Neural progenitor cell (in vitro differentiated cells): ENCODE measurements around the gene ULK4.

Source experiments
- EZH2 ChIP-seq: fragments of 200-600 bp; sonication (generic); IDR thresholded peaks from 2 replicates; pipeline ENCODE4 v1.6.1; 2017; ENCODE audit warnings: antibody characterized with exemption, mild to moderate bottlenecking, moderate library complexity
- EZH2phosphoT487 ChIP-seq: fragments of 200-600 bp; sonication (generic); IDR thresholded peaks from 2 replicates; pipeline ENCODE4 v1.6.1; 2017; ENCODE audit warnings: antibody characterized with exemption
- TF ChIP-seq, protein P1 (sequence below): fragments of 200-600 bp; sonication (generic); IDR thresholded peaks from 2 replicates; pipeline ENCODE4 v1.5.1; 2017; ENCODE audit warnings: antibody characterized with exemption, mild to moderate bottlenecking

DNA sequence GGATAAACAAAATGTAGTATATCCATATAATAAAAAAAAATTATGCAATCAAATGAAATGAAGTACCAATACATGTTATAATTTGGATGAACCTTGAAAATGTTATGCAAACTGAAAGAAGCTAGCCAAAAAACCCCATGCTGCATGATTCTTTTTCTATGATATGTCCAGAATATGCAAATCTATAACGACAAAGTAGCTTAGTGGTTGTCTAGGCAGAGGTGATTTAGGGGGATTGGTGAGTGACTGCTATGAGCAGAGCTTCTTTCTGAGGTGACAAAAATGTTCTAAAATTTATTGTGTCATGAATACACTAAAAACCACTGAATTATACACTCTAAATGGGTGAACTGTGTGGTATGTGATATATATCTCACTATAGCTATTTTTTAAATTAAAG is 438.0 kb downstream of the ULK4 start:
- TF ChIP-seq, protein P1, sequence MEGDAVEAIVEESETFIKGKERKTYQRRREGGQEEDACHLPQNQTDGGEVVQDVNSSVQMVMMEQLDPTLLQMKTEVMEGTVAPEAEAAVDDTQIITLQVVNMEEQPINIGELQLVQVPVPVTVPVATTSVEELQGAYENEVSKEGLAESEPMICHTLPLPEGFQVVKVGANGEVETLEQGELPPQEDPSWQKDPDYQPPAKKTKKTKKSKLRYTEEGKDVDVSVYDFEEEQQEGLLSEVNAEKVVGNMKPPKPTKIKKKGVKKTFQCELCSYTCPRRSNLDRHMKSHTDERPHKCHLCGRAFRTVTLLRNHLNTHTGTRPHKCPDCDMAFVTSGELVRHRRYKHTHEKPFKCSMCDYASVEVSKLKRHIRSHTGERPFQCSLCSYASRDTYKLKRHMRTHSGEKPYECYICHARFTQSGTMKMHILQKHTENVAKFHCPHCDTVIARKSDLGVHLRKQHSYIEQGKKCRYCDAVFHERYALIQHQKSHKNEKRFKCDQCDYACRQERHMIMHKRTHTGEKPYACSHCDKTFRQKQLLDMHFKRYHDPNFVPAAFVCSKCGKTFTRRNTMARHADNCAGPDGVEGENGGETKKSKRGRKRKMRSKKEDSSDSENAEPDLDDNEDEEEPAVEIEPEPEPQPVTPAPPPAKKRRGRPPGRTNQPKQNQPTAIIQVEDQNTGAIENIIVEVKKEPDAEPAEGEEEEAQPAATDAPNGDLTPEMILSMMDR: no peak
- TF ChIP-seq EZH2phosphoT487 (no peak), EZH2 (no peak)
